Subcutaneous adipose tissue (tissue), 4 donors: ENCODE measurements around the gene STPG1. TPM values are rescaled to one million over a fixed set of nuclear protein-coding genes. Genes with fewer than 3 reads are reported as not detected.

Experiments
- CTCF ChIP-seq: fragments of 450-650 bp; IDR thresholded peaks from one replicate; pipeline ENCODE4 v1.5.1; 2016; ENCODE audit warnings: low read depth, mild to moderate bottlenecking, control low read depth, antibody characterized with exemption, moderate library complexity
- total RNA-seq, 4 donors: library from RNA; depleted of rRNA; stranded (reverse); fragments of >200 nt; gene quantifications; one replicate each; pipeline ENCODE4 v1.1.0, GENCODE V29; 2016

The STPG1 gene
- total RNA-seq, 4 donors from 2014 or later: 1.5 to 5.5 (median 3.1) TPM

- no peak for TF ChIP-seq CTCF
Observed at GRCh38 chr1:24379733-24380315, 33.8 kb downstream of the STPG1 start.

GRCh38 chr1:24374891-24375786, 38.4 kb downstream of the STPG1 start:
- TF ChIP-seq CTCF: no peak

GRCh38 chr1:24373710-24374109, 39.9 kb downstream of the STPG1 start:
- no peak for TF ChIP-seq CTCF

GRCh38 chr1:24373044-24373443, 40.5 kb downstream of the STPG1 start:
- TF ChIP-seq CTCF: no peak

- TF ChIP-seq CTCF: no peak
Observed at GRCh38 chr1:24369801-24370200, 43.8 kb downstream of the STPG1 start.

- no peak for TF ChIP-seq CTCF
Observed at GRCh38 chr1:24369199-24369598, 44.4 kb downstream of the STPG1 start.

GRCh38 chr1:24366707-24367106, 46.9 kb downstream of the STPG1 start:
- no peak for TF ChIP-seq CTCF
